DLD1 (cell line): ENCODE measurements around the gene SAMD14.

ENCODE experiments used
- in situ Hi-C: cut with HindIII; loops from 2 replicates; pipeline ENCODE4 v1.10.0; 2017; ENCODE audit warnings: low sequenced_read_pairs

The SAMD14 gene

GRCh38 chr17:50133769-50134099 is 3.8 kb upstream of the SAMD14 start:
- in situ Hi-C loops = loop anchor here (5.0 kb wide), 1 partner anchor 56 kb away; no protein-coding TSS in a partner anchor

DNA sequence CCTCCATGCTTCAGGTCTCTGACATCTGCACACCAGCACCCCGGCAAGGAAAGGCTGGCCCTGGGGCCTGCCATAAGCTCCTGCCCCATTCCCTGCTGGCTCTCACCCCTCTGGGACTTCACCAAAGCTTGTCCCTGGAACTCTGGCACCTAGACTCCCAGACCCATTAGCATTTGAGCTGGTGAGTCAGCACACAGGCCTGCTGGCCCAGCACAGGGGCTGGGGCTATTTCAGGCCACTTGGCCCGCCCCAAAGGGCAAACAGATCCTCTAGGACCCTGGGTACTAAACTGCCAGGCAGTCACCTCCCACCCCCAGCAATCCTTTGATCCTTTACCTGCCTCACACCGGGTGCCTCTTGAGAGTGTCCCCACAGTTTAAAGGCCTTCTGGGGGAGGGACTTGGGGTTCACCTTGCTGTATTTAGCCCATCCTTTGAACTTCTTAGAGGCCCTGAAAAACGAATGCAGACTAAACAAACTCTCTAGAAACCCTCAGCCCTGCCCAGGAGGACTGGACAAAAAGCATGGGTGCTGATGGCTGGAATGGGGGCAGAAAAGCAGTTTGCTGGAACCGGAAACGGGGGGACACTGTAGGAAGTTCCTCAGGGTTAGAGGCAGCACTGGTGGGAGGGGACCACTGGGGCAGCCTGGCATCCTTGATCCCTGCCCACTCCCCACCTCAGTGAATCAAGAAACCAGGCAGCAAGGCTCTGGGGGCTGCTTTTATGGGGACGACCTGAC is 3.2 kb upstream of the SAMD14 start:
- in situ Hi-C loops = loop anchor here (5.0 kb wide), 1 partner anchor 56 kb away; no protein-coding TSS in a partner anchor

- in situ Hi-C loops = loop anchor here (5.0 kb wide), 1 partner anchor 55 kb away; no protein-coding TSS in a partner anchor
Measured at GRCh38 chr17:50132104-50132794, 2.3 kb upstream of the SAMD14 start.

- in situ Hi-C loops = loop anchor here (5.0 kb wide), 1 partner anchor 53 kb away; no protein-coding TSS in a partner anchor
Measured at GRCh38 chr17:50130559-50131305, 772 bp upstream of the SAMD14 start.

DNA sequence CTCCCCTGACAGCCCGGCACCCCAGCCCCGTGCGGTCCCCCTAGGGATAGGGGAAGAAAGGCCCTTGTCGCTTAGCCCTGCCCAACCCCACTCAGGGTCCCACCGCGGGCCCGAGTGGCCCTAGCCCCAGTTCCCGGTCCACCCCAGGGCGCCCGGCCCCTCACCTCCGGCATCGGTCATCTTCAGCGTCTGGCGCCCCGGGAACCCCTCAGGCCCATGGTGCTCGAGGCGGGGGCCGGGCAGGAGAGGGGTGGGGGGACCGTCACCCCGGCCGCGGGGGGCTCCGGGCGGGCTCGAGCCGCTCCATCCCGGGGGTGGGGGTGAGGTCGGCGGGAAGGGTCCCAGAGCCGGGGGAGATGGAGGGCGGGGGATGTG is 620 bp downstream of the SAMD14 start:
- in situ Hi-C loops = no loop called here

- in situ Hi-C loops = no loop called here
Measured at GRCh38 chr17:50128441-50129352, 1.3 kb downstream of the SAMD14 start.

GRCh38 chr17:50127697-50128361 is 2.1 kb downstream of the SAMD14 start:
- in situ Hi-C loops = no loop called here

GRCh38 chr17:50125420-50125997 is 4.5 kb downstream of the SAMD14 start:
- in situ Hi-C loops = no loop called here

DNA sequence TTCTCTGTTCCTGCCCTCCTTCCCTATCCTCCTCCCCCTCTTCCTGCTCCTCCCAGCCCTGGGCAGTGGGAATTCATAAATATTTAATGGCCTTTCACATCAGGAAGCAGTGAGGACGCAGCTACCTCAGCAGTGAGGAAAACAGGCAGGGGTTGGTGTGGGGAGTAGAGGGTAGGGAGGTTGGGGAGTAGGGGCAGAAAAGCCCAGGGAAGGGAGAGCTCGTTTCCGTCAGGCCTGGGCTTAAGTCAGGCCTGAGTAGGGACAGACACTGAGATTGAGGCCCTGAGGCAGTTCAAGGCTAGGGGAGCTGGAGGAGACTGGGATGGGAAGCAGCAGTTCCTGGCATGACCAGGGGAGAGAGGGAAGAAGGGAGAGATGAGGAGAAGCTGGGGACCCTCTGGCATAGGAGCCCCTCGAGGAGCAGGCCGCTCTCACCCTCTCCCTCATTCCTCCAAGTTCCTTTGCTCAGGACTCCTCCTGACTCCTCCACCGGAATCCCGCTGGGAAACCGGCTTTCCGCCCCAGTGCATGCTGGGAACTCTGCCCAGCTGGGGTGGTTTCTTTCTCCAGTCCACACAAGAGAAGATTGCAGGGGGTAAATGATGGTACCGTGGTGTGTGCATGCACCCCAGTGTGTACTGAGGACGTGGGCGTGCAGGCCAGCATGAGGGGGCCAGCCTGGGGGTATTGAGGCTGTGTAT is 6.2 kb downstream of the SAMD14 start:
- in situ Hi-C loops = no loop called here

DNA sequence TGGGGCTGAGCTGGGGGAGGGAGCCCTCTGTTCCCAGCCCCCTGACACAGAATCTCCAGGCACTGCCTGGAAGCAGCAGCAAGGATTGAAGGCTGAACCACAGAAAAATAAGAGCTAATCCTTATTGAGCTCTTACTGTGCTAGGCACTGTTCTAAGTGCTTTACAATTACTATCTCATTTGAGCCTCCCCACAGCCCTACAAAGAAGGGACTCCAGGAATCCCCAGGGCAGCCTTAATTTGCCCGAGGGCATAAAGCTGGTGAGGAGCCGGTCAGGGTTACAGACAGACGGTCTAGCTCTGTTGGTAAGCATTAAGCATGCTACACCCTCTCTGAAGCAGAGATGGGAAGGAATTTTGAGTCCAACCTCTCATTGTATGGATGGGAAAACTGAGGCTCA is 7.0 kb downstream of the SAMD14 start:
- in situ Hi-C loops = no loop called here

DNA sequence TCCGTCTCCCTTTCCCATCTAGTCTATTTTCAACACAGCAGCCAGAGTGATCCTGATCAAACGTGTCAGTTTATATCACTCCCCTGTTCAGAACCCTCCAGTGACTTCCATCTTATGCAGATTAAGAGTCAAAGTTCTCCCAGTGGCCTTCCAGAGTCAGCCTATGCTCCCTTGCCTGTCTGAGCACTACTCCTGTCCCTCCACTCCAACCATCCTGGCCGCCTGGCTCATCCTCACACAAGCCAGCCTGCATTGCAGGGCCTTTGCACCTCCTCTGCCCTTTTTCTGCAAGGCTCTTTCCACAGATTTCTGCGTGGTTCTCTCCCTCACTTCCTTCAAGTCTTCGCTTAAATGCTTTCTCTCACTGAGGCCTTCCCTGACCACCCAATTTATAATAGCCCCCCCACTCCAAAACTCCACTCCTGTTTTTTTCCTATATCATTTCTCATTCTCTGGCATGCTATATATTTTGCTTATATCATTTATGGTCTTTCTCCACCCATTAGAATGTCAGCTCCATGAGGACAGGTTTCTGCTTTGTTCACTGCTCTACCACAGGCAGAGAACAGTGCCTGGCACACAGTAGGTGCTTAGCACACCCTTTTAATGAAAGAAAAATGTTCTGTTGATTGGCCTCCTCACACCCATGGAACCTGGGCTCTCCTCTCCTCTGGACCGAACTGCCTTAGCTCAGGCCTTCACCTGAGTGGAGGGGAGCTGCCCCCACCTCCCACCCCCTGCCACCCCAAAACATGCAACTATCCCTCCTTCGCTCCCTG is 9.3 kb downstream of the SAMD14 start:
- in situ Hi-C loops = no loop called here

GRCh38 chr17:50118828-50119218 is 11.1 kb downstream of the SAMD14 start:
- in situ Hi-C loops = no loop called here

DNA sequence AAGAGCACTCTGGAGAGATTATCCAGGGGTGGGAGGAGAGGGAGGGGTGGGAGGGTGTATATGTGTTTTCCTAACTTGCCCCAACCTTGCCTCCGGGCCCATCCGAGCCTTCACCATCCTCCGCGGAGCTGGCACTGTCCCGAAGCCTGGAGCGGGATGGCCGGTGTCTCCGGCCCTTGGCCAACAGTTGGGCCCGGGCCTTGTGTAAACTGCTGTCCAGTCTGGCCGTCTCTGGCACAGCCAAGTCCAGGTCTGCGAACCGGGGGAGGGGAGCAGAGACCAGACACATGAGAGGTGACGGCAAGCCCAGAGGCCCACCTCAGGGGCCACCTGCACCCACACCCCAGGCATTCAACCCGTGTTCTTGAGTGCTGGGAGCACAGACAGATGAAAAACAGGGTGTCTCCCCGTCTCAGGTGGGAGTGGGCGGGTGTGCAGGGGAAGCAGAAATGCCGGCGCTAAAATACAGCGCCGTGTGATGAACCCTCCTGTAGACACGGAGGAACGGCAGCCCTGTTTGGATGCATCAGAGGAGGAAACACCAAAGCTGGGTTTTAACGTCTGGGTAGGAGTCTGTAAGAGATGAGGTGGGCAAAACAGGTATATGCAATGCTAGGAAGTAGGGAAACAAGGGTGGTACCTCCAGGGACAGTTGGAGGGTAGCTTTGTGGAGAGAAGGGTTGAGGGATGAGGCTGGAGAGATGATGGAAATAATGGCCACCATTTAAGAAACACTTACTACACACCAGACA is 11.7 kb downstream of the SAMD14 start:
- in situ Hi-C loops = no loop called here

- in situ Hi-C loops = no loop called here
Measured at GRCh38 chr17:50117202-50118051, 12.5 kb downstream of the SAMD14 start.

DNA sequence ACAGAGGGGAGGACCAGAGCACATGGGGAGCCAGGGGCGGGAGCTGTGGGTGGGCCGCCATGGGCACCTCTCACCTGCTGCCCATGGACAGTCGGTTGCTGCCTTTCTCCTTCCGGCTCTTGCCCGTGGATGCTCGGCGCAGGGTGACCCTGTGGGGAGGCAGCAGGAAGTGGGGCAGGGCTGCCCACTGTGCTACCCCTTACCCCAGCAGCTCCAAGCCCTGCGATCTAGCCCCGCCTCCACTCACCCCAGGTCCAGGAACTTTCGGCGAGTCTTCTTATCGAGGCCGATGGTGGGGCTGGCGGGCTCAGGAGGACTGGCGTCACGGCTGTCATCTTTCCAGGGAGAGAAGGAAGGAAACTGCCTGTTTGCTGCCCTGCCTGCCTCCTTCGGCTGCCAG is 14.2 kb downstream of the SAMD14 start:
- in situ Hi-C loops = no loop called here

DNA sequence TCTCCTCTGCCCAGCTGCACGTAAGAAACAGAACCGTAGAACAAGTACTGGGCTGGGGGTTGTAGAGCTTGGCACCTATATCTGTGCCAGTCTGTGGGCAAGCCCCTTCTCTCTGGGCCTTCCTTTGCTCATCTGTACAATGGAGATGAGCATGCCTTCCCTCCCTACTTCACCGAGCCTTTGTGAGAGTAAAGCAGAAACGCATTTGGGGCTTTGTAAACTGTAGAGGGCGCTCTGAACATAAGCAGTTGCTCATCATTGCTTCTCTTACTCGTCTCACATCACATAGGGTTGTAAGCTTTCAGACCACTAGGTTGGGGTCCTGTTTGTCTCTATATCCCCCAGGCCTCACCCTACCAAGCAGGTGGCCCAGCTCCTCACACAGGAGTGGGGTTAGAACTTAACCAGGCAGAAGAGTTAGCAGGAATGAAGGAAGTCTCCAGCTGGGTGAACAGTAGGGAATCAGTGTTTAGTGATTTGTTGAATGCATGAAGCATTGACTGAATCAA is 15.1 kb downstream of the SAMD14 start:
- in situ Hi-C loops = no loop called here

GRCh38 chr17:50114401-50114800 is 15.6 kb downstream of the SAMD14 start:
- in situ Hi-C loops = no loop called here
